Glutamatergic neuron (in vitro differentiated cells): ENCODE results near the gene DENND5B. TPM values are rescaled to one million over a fixed set of nuclear protein-coding genes. Genes with fewer than 3 reads are reported as not detected.
"Not testable (repeated sequence)": the region's sequence is repeated elsewhere in the genome, so short reads cannot be mapped to it uniquely, and the experiment has no call there.

Experiments
- DNase-seq: peaks from one replicate; pipeline ENCODE4 v3.0.0; 2022
- H3K27ac Mint-ChIP-seq: one replicate; pipeline ENCODE4 v1.8.0; 2020; ENCODE audit warnings: mild to moderate bottlenecking, mixed read lengths, inconsistent platforms; ENCODE audit not compliant: unreplicated experiment
- H3K27me3 Mint-ChIP-seq: one replicate; pipeline ENCODE4 v1.8.0; 2020; ENCODE audit warnings: mild to moderate bottlenecking, moderate library complexity, mixed read lengths, inconsistent platforms; ENCODE audit not compliant: unreplicated experiment
- H3K36me3 Mint-ChIP-seq: one replicate; pipeline ENCODE4 v1.8.0; 2020; ENCODE audit warnings: mild to moderate bottlenecking, mixed read lengths, inconsistent platforms; ENCODE audit not compliant: unreplicated experiment
- H3K4me1 Mint-ChIP-seq: one replicate; pipeline ENCODE4 v1.8.0; 2020; ENCODE audit warnings: mild to moderate bottlenecking, low read depth, mixed read lengths, inconsistent platforms; ENCODE audit not compliant: unreplicated experiment
- H3K4me3 Mint-ChIP-seq: one replicate; pipeline ENCODE4 v1.8.0; 2020; ENCODE audit warnings: mild to moderate bottlenecking, mixed read lengths, inconsistent platforms; ENCODE audit not compliant: unreplicated experiment
- H3K9me3 Mint-ChIP-seq: one replicate; pipeline ENCODE4 v1.8.0; 2020; ENCODE audit warnings: mild to moderate bottlenecking, moderate library complexity, mixed read lengths, inconsistent platforms; ENCODE audit not compliant: unreplicated experiment
- total RNA-seq: library from RNA; stranded (reverse); fragmentation: NEBNext Ultra II Directional; extraction: Animal tissue kit (Norgen Biotek cat#: 25700); gene quantifications from one replicate; pipeline ENCODE4 v1.2.1, GENCODE V29; 2021; ENCODE audit not compliant: unreplicated experiment
- TF ChIP-seq, protein P1 (sequence below): fragments of 200-600 bp; sonication (generic); IDR thresholded peaks from one replicate; pipeline ENCODE4 v1.5.0; 2021; ENCODE audit not compliant: partially characterized antibody, unreplicated experiment

Gene DENND5B
- total RNA-seq, 1 donor from 2014 or later: 45.6 TPM

DNA sequence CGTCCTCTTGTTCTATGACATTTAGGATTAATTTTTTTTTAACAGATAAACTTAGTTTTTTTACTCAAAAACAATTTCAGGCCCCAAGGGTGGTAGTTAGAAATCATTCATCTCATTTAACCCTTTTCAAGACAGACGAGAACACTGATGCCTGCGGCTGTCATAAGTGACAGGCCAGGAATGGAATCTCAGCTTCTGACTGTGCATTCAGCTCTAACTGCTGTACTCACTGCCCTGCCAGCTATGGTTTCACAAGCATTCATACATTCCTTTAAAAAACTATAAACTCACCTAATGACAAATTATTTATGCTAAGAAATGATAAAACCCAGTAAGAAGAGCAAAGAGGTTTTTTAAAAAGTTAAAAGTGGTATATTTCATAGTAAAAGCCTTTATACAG is 8.8 kb downstream of the DENND5B start:
- Mint-ChIP-seq H3K27ac (no peak overlapping the region), H3K36me3 (no peaks in the 10 kb centered on the region), H3K4me3 (no peak overlapping the region), H3K4me1 (peaks cover 10% of the 10 kb centered on the region), H3K27me3 (no peaks in the 10 kb centered on the region), H3K9me3 (no peaks in the 10 kb centered on the region)
- TF ChIP-seq, protein P1, sequence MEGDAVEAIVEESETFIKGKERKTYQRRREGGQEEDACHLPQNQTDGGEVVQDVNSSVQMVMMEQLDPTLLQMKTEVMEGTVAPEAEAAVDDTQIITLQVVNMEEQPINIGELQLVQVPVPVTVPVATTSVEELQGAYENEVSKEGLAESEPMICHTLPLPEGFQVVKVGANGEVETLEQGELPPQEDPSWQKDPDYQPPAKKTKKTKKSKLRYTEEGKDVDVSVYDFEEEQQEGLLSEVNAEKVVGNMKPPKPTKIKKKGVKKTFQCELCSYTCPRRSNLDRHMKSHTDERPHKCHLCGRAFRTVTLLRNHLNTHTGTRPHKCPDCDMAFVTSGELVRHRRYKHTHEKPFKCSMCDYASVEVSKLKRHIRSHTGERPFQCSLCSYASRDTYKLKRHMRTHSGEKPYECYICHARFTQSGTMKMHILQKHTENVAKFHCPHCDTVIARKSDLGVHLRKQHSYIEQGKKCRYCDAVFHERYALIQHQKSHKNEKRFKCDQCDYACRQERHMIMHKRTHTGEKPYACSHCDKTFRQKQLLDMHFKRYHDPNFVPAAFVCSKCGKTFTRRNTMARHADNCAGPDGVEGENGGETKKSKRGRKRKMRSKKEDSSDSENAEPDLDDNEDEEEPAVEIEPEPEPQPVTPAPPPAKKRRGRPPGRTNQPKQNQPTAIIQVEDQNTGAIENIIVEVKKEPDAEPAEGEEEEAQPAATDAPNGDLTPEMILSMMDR: no peak
- no peak for DNase-seq

DNA sequence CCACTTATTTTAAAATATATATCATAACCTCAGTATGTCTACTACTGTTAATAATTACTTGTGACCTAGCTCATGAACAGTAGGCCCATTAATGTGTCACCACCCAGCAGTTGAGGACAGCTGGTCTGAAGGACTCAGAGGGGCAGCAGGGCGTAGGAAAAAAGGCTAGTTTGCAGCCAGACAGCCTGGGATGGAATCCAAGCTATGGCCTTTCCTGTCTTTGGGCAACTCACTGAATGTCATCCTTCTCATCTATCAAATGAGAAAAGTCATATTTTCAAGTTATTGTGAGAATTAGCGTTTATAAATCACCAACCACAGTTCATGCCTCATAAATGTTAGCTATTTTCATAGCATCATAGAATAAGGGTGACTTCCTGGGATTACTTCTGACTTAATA is 12.3 kb downstream of the DENND5B start:
- TF ChIP-seq, protein P1: no peak
- Mint-ChIP-seq H3K27me3 (no peaks in the 10 kb centered on the region), H3K4me3 (no peak overlapping the region), H3K27ac (peak overlapping the region; percentile 62), H3K36me3 (no peaks in the 10 kb centered on the region), H3K9me3 (no peaks in the 10 kb centered on the region), H3K4me1 (peaks cover 7% of the 10 kb centered on the region)
- no peak for DNase-seq

DNA sequence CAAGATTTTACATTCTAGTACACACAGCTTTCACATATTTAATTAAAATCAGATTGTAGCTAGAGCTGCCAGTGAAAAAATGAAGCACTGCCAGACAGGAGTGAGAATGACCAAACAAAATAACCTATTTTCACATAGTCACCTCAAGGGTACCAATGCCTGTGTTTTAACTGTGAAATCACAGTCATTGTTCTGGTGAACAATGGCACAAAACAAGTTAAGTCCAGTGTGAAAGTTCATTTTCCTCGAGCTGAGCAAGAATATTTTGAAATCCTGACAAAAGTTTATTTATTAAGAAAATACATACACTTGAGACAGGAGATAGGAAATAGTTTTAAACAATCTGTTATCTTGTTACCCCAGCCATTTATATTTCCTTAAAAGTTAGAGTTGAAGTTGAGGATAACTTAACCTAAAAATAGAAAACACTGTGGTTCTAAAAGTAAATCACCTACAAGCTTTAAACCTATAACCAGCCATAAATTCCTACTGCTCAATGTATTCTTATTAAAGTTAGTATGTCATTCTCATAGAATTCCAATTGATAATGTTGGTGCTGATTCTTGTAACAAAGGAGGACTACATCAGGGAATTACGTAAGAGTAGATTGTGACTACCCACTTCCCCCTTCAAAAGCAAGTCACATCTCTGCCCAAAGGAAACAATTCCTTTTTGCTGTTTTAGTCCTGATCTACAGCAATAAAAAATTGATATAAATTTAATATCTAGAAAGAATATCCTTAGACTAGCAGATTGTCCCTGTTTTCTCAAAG is 15.9 kb downstream of the DENND5B start:
- peaks cover 16% of the 10 kb centered on the region for H3K4me1 Mint-ChIP-seq
- no peak overlapping the region for H3K4me3 Mint-ChIP-seq
- no peaks in the 10 kb centered on the region for H3K36me3 Mint-ChIP-seq
- TF ChIP-seq, protein P1: no peak
- no peak for DNase-seq
- no peaks in the 10 kb centered on the region for H3K9me3 Mint-ChIP-seq
- no peaks in the 10 kb centered on the region for H3K27me3 Mint-ChIP-seq
- H3K27ac Mint-ChIP-seq: no peak overlapping the region

DNA sequence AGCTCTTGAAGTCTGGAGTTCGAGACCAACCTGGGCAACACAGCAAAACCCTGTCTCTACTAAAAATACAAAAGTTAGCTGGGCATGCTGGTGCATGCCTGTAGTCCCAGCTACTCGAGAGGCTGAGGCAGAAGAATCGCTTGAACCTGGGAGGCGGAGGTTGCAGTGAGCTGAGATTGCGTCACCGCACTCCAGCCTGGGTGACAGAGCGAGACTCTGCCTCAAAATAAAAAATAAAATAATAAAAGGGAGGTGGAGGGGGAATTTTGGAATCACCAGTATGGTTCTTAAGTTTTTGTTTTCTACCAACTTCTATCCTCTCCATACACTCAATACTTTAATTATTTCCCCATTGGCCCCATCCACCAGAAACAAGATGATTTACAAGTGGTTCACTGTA is 16.6 kb downstream of the DENND5B start:
- not testable (repeated sequence) for H3K9me3 Mint-ChIP-seq, H3K4me3 Mint-ChIP-seq, H3K36me3 Mint-ChIP-seq, H3K27ac Mint-ChIP-seq, H3K27me3 Mint-ChIP-seq, DNase-seq
- H3K4me1 Mint-ChIP-seq: peaks cover 16% of the 10 kb centered on the region

DNA sequence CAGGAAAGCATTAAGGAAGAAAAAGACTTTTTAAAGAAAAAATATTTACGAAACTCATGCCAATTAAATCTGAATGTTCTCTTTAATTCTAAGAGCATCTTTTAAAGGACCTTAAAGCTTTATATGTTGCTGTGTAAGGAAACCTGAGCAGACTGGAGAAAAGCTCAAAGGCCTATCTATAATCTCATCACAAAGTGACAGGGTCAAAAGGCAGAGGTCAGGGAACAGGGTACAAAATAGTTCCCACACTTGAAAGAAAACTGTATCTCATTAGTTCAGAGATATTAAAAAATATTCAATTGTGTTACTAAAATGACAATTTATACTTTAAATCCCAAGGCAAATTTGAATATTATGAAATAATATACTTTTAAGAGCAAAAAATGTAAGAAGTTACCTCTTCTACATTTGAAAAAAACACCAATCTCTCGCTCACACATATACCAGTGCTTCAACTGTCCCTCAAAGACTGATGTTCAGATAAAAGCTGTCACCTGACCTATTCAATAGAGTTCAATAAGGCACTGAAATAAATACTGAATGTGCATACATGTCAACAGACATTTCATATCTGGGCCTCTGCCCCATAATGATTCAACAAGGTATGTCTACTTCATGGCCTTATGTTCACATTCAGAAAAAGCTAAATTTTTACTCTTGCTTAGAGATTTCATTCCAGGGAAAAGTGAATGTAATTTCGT is 17.9 kb downstream of the DENND5B start:
- no peak for DNase-seq
- H3K4me3 Mint-ChIP-seq: no peak overlapping the region

More for the DNA sequence above, 17.9 kb downstream of the DENND5B start:
- no peaks in the 10 kb centered on the region for H3K27me3 Mint-ChIP-seq
- no peak overlapping the region for H3K27ac Mint-ChIP-seq
- no peaks in the 10 kb centered on the region for H3K36me3 Mint-ChIP-seq
- H3K4me1 Mint-ChIP-seq: peaks cover 10% of the 10 kb centered on the region
- H3K9me3 Mint-ChIP-seq: no peaks in the 10 kb centered on the region
- TF ChIP-seq, protein P1: no peak
